GM23338 (cell line): Measurements from ENCODE around the gene CLIP2. TPM values are rescaled to one million over a fixed set of nuclear protein-coding genes. Genes with fewer than 3 reads are reported as not detected.

Source experiments
- ATAC-seq: fragments of 200-7000 bp; cut with Tn5 transposase; 3 replicates; pipeline ENCODE4 v1.9.1; 2020
- DNase-seq: peaks from one replicate; pipeline ENCODE4 v3.0.0-alpha.2; 2015; ENCODE audit warnings: low spot score
- H2AFZ ChIP-seq: fragments of 200-600 bp; sonication (generic); 2 replicates; pipeline ENCODE4 v1.8.0; 2016; ENCODE audit warnings: antibody characterized with exemption, mild to moderate bottlenecking, moderate library complexity
- H3F3A ChIP-seq: fragments of 200-600 bp; sonication (generic); replicated peaks from 2 replicates; pipeline ENCODE4 v1.8.0; 2017; ENCODE audit warnings: antibody characterized with exemption, mixed run types, low read depth
- H3K27ac ChIP-seq: fragments of 200-600 bp; sonication (generic); 2 replicates; pipeline ENCODE4 v1.6.1; 2016; ENCODE audit warnings: low read depth
- H3K27me3 ChIP-seq: fragments of 200-600 bp; sonication (generic); 2 replicates; pipeline ENCODE4 v1.8.0; 2016; ENCODE audit warnings: mild to moderate bottlenecking, mixed run types, moderate library complexity; ENCODE audit not compliant: insufficient read depth
- H3K36me3 ChIP-seq: fragments of 200-600 bp; sonication (generic); 2 replicates; pipeline ENCODE4 v1.8.0; 2016; ENCODE audit warnings: mild to moderate bottlenecking; ENCODE audit not compliant: insufficient read depth
- H3K4me1 ChIP-seq: fragments of 200-600 bp; sonication (generic); 2 replicates; pipeline ENCODE4 v1.8.0; 2016; ENCODE audit warnings: mild to moderate bottlenecking, moderate library complexity; ENCODE audit not compliant: insufficient read depth
- H3K4me2 ChIP-seq: fragments of 200-600 bp; sonication (generic); 2 replicates; pipeline ENCODE4 v1.7.1; 2017; ENCODE audit warnings: mixed run types
- H3K4me3 ChIP-seq: fragments of 200-600 bp; sonication (generic); 2 replicates; pipeline ENCODE4 v1.6.1; 2016; ENCODE audit warnings: mixed run types
- H3K79me2 ChIP-seq: fragments of 200-600 bp; sonication (generic); replicated peaks from 2 replicates; pipeline ENCODE4 v1.8.0; 2017; ENCODE audit warnings: mild to moderate bottlenecking; ENCODE audit not compliant: insufficient read depth
- H3K9me2 ChIP-seq: fragments of 200-600 bp; sonication (generic); 2 replicates; pipeline ENCODE4 v1.8.0; 2017; ENCODE audit not compliant: insufficient read depth
- H4K20me1 ChIP-seq: fragments of 200-600 bp; sonication (generic); replicated peaks from 2 replicates; pipeline ENCODE4 v1.8.0; 2017; ENCODE audit warnings: mild to moderate bottlenecking; ENCODE audit not compliant: insufficient read depth
- H3K27ac Mint-ChIP-seq: 2 replicates; pipeline ENCODE4 v1.8.0; 2020; ENCODE audit warnings: inconsistent platforms, mild to moderate bottlenecking, moderate library complexity, mixed read lengths
- H3K27me3 Mint-ChIP-seq: 3 replicates; pipeline ENCODE4 v1.8.0; 2022; ENCODE audit warnings: low read depth, mild to moderate bottlenecking, moderate library complexity, mixed read lengths, inconsistent platforms; ENCODE audit not compliant: insufficient read depth, poor library complexity
- H3K36me3 Mint-ChIP-seq: 3 replicates; pipeline ENCODE4 v1.8.0; 2021; ENCODE audit warnings: low read depth, mild to moderate bottlenecking, inconsistent platforms, moderate library complexity, mixed read lengths
- H3K4me1 Mint-ChIP-seq: 3 replicates; pipeline ENCODE4 v1.8.0; 2020; ENCODE audit warnings: mild to moderate bottlenecking, inconsistent platforms, mixed read lengths
- H3K4me3 Mint-ChIP-seq: 3 replicates; pipeline ENCODE4 v1.8.0; 2021; ENCODE audit warnings: moderate library complexity, mild to moderate bottlenecking, inconsistent platforms, mixed read lengths
- H3K9me3 Mint-ChIP-seq: 3 replicates; pipeline ENCODE4 v1.8.0; 2020; ENCODE audit warnings: moderate library complexity, mild to moderate bottlenecking, inconsistent platforms, mixed read lengths
- CREB1 ChIP-seq: fragments of 250-450 bp; sonication (Bioruptor Pico); IDR thresholded peaks from 2 replicates; pipeline ENCODE4 v1.5.0; 2020; ENCODE audit warnings: low read depth, mild to moderate bottlenecking, moderate library complexity
- ETS1 ChIP-seq: IDR thresholded peaks from 2 replicates; pipeline ENCODE4 v1.6.1; 2016; ENCODE audit warnings: antibody characterized with exemption
- EZH2 ChIP-seq: fragments of 200-600 bp; sonication (generic); IDR thresholded peaks from one replicate; pipeline ENCODE4 v1.8.0; 2017; ENCODE audit warnings: antibody characterized with exemption, mild to moderate bottlenecking, low read depth; ENCODE audit not compliant: unreplicated experiment
- EZH2phosphoT487 ChIP-seq: fragments of 200-600 bp; sonication (generic); IDR thresholded peaks from one replicate; pipeline ENCODE4 v1.8.1; 2018; ENCODE audit warnings: antibody characterized with exemption; ENCODE audit not compliant: unreplicated experiment
- JUNB ChIP-seq: IDR thresholded peaks from one replicate; pipeline ENCODE4 v1.6.1; 2016; ENCODE audit warnings: antibody characterized with exemption; ENCODE audit not compliant: unreplicated experiment
- NANOG ChIP-seq: IDR thresholded peaks from 2 replicates; pipeline ENCODE4 v1.6.1; 2016; ENCODE audit warnings: antibody characterized with exemption, borderline replicate concordance
- POLR2AphosphoS5 ChIP-seq: IDR thresholded peaks from 2 replicates; pipeline ENCODE4 v1.6.1; 2016; ENCODE audit warnings: antibody characterized with exemption, low read depth
- ZNF114 ChIP-seq: fragments of 250-450 bp; sonication (Bioruptor Pico); IDR thresholded peaks from 2 replicates; pipeline ENCODE4 v1.5.0; 2020; ENCODE audit warnings: mild to moderate bottlenecking, moderate library complexity
- ZNF331 ChIP-seq: fragments of 250-450 bp; sonication (Bioruptor Pico); IDR thresholded peaks from 2 replicates; pipeline ENCODE4 v1.5.0; 2020; ENCODE audit warnings: low read depth, mild to moderate bottlenecking, moderate library complexity
- ZNF462 ChIP-seq: fragments of 250-450 bp; sonication (Bioruptor Pico); IDR thresholded peaks from 2 replicates; pipeline ENCODE4 v1.5.0; 2020; ENCODE audit warnings: mild to moderate bottlenecking, moderate library complexity
- polyA plus RNA-seq: library from polyadenylated mRNA; unstranded; fragments of >200 nt; fragmentation: Nextera tagmentation; extraction: Ambion mirVana; gene quantifications from 2 replicates; pipeline ENCODE4 v1.2.1, GENCODE V29; 2016
- total RNA-seq: library from RNA; depleted of rRNA; stranded (reverse); fragments of >200 nt; shearing (Covaris generic); gene quantifications from 2 replicates; pipeline ENCODE4 v1.2.3, GENCODE V29; 2014
- TF ChIP-seq, protein P1 (sequence below), 2 experiments: fragments of 200-600 bp in 1 of 2; sonication (generic) in 1 of 2; conservative IDR thresholded peaks; 2 replicates each; pipeline versions ENCODE4 v1.5.1 to v1.6.1; 2016 to 2017; ENCODE audit warnings: antibody characterized with exemption in 2 of 2, low read depth in 2 of 2, mild to moderate bottlenecking in 2 of 2, moderate library complexity in 1 of 2
- TF ChIP-seq, protein P2 (sequence below): IDR thresholded peaks from one replicate; pipeline ENCODE4 v1.6.1; 2018; ENCODE audit warnings: antibody characterized with exemption; ENCODE audit not compliant: unreplicated experiment

The CLIP2 gene
- total and polyA plus RNA-seq, 2 experiments from 2014 or later = 8.1 to 51.9 TPM

GRCh38 chr7:74453322-74454011 lies 164.3 kb downstream of the CLIP2 start, which contains the start of gene GTF2IRD1:
Gene GTF2IRD1 (plus strand): TSS chr7:74453906. CDS start chr7:74508081, 54,175 bp downstream.
- TF ChIP-seq ZNF331 (CRISPR knock-in tag) (no peak), POLR2AphosphoS5 (peak; percentile 66; the same call in 1 of the 2 replicates), ZNF462 (CRISPR knock-in tag) (no peak), EZH2phosphoT487 (no peak), ETS1 (0 out of 2 replicates have a peak, but pooled peaks have one; percentile 6), NANOG (no peak), ZNF114 (CRISPR knock-in tag) (no peak), JUNB (no peak), CREB1 (CRISPR knock-in tag) (no peak), EZH2 (no peak)
- TF ChIP-seq, protein P1, sequence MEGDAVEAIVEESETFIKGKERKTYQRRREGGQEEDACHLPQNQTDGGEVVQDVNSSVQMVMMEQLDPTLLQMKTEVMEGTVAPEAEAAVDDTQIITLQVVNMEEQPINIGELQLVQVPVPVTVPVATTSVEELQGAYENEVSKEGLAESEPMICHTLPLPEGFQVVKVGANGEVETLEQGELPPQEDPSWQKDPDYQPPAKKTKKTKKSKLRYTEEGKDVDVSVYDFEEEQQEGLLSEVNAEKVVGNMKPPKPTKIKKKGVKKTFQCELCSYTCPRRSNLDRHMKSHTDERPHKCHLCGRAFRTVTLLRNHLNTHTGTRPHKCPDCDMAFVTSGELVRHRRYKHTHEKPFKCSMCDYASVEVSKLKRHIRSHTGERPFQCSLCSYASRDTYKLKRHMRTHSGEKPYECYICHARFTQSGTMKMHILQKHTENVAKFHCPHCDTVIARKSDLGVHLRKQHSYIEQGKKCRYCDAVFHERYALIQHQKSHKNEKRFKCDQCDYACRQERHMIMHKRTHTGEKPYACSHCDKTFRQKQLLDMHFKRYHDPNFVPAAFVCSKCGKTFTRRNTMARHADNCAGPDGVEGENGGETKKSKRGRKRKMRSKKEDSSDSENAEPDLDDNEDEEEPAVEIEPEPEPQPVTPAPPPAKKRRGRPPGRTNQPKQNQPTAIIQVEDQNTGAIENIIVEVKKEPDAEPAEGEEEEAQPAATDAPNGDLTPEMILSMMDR (conservative IDR thresholded peaks at IDR 0.05; ENCODE audit: low read depth in 2 of 2) = no peak
- TF ChIP-seq, protein P2, sequence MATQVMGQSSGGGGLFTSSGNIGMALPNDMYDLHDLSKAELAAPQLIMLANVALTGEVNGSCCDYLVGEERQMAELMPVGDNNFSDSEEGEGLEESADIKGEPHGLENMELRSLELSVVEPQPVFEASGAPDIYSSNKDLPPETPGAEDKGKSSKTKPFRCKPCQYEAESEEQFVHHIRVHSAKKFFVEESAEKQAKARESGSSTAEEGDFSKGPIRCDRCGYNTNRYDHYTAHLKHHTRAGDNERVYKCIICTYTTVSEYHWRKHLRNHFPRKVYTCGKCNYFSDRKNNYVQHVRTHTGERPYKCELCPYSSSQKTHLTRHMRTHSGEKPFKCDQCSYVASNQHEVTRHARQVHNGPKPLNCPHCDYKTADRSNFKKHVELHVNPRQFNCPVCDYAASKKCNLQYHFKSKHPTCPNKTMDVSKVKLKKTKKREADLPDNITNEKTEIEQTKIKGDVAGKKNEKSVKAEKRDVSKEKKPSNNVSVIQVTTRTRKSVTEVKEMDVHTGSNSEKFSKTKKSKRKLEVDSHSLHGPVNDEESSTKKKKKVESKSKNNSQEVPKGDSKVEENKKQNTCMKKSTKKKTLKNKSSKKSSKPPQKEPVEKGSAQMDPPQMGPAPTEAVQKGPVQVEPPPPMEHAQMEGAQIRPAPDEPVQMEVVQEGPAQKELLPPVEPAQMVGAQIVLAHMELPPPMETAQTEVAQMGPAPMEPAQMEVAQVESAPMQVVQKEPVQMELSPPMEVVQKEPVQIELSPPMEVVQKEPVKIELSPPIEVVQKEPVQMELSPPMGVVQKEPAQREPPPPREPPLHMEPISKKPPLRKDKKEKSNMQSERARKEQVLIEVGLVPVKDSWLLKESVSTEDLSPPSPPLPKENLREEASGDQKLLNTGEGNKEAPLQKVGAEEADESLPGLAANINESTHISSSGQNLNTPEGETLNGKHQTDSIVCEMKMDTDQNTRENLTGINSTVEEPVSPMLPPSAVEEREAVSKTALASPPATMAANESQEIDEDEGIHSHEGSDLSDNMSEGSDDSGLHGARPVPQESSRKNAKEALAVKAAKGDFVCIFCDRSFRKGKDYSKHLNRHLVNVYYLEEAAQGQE = no peak
- no peaks in the 10 kb centered on the region for H3K36me3 ChIP-seq
- H3K27me3 Mint-ChIP-seq = peaks cover 8% of the 10 kb centered on the region
- H3K9me3 Mint-ChIP-seq = peaks cover 2% of the 10 kb centered on the region; the same call in 2 of the 3 replicates
- peak; percentile 49 for ATAC-seq
- H3K4me1 Mint-ChIP-seq = peaks cover 12% of the 10 kb centered on the region
- no peak within 1 kb of the TSS for H3K27ac Mint-ChIP-seq
- H4K20me1 ChIP-seq = peaks cover 7% of the 10 kb centered on the region
- peak within 1 kb of the TSS; percentile 68 for H3K4me3 Mint-ChIP-seq
- H3K9me2 ChIP-seq = no peaks in the 10 kb centered on the region
- peak within 1 kb of the TSS; percentile 90 for H3K4me2 ChIP-seq
- H3K79me2 ChIP-seq = peaks cover 41% of the 10 kb centered on the region
- H3K27ac ChIP-seq = no peak within 1 kb of the TSS
- H3K27me3 ChIP-seq = no peaks in the 10 kb centered on the region
- peak; percentile 89 for DNase-seq
- H3K4me3 ChIP-seq = peak within 1 kb of the TSS; percentile 72
- peaks cover 7% of the 10 kb centered on the region for H3K4me1 ChIP-seq
- H3F3A ChIP-seq = peaks cover 12% of the 10 kb centered on the region; the same call in 1 of the 2 replicates
- H2AFZ ChIP-seq = peak within 1 kb of the TSS; percentile 95
- no peaks in the 10 kb centered on the region; the same call in 2 of the 3 replicates for H3K36me3 Mint-ChIP-seq
